ENCODE measurements around the gene WHRN. TPM values are rescaled to one million over a fixed set of nuclear protein-coding genes. Genes with fewer than 3 reads are reported as not detected.

WHRN gene
- total RNA-seq (0.89 TPM), polyA plus RNA-seq (ENCODE audit: insufficient read depth in 1 of 8, insufficient read length in 8 of 8, low replicate concordance in 1 of 8) (1 to 10 TPM; 2.0 to 5.5 (median 3.5) TPM)
- long read RNA-seq, donor 1, result 0 reads
- long read RNA-seq, donor 2, result 0 reads
- long read RNA-seq, donor 3, partial matches to known transcripts, result 0 of 1 reads
- long read RNA-seq, donor 3, other reads (novel, unspliced or antisense), result 0 of 1 reads
- long read RNA-seq, donor 4, result 0 reads
- long read RNA-seq, donor 5, partial matches to known transcripts, result 0 of 2 reads
- long read RNA-seq, donor 5, other reads (novel, unspliced or antisense), result 0 of 2 reads
- long read RNA-seq, donor 6, result 0 reads
- long read RNA-seq, donor 7, result 0 reads
- long read RNA-seq, donor 8, result 0 reads
- long read RNA-seq, donor 9, result 0 reads
- long read RNA-seq, donor 10, result 0 reads
- long read RNA-seq, donor 11, result 0 reads

DNA sequence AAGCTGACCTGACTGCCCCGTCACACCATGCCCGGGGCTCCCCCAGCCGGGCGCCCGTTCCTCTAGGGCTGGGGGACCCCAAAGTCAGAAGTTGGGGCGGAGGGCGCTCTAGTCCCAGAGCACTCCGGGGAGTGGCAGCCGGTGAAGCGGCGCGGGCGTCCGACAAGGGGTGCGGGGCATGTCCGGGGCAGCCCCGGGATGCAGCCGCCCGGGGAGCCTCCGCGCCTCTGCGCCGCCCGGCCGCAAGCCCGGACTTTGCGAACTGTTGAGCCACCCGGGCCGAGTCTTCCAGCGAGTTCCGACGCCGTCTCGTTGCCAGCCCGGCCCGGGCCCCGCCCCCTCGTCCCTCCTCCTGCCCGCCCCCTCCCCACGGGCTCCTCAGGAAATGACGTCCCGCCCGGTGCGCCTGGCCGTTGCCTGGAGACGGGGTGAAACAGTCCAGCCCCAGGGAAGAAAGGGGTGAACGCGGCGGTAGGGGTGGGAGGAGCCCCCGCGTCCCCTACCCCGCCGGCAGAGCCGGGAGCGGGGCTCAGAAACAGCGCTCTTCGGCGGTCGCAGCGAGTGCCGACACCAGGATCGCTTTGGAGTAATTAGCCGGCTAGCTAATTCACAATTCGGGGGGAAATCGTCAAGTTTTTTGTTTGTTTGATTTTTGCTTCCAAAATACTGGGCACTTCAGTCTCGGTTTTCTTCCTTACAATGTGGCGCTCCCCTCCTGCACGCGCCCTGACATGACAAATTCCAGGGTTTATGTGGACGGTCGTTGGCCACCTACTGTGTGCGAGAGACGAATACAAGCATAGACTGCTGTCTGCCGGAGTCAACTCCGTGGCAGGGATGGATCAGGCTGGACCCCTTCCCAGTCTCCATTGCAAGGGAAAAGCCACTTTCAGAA is at the start of gene WHRN:
Gene WHRN, minus strand, starts transcription at position 287 of the 895 bp plus-strand sequence. CDS start 672 bp downstream, outside the sequence.
- Histone ChIP-seq H3K4me1 (ENCODE audit: control insufficient read depth, insufficient read depth, low read length) (peaks cover 20% of the 10 kb centered on the region), H3K9me3 (replicated peaks; ENCODE audit: control insufficient read depth, low read depth, low read length) (no peaks in the 10 kb centered on the region), H3K36me3 (ENCODE audit: control insufficient read depth, insufficient read depth, low read length) (no peaks in the 10 kb centered on the region), H3K27ac (ENCODE audit: low read length) (peak within 1 kb of the TSS; percentile 47), H3K4me3 (ENCODE audit: low read length) (peak within 1 kb of the TSS; percentile 68), H3K27me3 (ENCODE audit: control insufficient read depth, insufficient read depth, low read length) (peaks cover 38% of the 10 kb centered on the region)
- under 1% methylated on average over 52 of the region's 75 CpGs for WGBS (ENCODE audit: insufficient coverage)
- peak; percentile 97 for DNase-seq

DNA sequence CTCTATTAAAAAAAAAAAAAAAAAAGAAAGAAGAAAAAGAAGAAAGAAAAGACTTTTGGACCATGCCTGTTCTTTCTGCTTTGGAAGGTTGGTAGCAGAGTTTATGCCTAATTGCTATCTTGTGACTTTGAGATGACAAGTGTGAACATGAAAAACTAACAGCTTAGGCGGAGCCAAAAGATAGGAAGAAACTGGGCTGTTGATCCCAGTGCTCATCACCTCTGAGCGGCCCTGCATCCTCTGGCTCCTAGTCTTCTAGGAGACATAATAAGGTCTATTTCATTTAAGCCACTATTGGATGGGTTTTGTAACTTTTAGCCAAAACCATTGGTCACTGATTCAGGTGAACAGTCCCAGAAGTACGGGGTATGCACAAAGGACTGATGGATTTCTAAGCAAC is 47.9 kb upstream of the WHRN start:
- Histone ChIP-seq H3K27ac (ENCODE audit: low read length) (no peak overlapping the region), H3K4me1 (ENCODE audit: control insufficient read depth, insufficient read depth, low read length) (no peaks in the 10 kb centered on the region), H3K36me3 (ENCODE audit: control insufficient read depth, insufficient read depth, low read length) (no peaks in the 10 kb centered on the region), H3K9me3 (replicated peaks; ENCODE audit: control insufficient read depth, low read depth, low read length) (no peaks in the 10 kb centered on the region), H3K4me3 (ENCODE audit: low read length) (no peak overlapping the region), H3K27me3 (ENCODE audit: control insufficient read depth, insufficient read depth, low read length) (peaks cover 3% of the 10 kb centered on the region)
- WGBS (ENCODE audit: insufficient coverage), result 86% methylated on average over 2 of the region's 3 CpGs
- DNase-seq, result no peak

DNA sequence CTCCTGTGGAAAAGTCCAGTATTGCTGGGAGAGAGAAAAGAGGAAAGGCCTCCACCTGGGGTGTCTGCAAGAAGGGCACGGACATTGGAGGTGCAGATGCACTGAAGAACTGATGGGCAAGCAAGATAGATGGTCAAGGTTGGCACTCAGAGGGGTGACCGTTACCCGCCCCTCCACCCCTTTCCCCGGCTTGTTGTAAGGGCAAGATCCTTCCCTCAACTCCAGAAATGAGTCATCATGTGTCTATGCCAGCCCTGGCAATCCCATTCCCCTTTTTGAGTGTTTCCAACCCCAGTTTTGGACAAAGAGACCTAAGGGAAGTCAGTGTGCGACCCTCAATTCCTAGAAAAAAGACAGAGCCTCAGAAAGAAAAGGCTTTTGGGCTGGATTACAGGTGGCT is 47.4 kb upstream of the WHRN start:
- H3K4me1 ChIP-seq (ENCODE audit: control insufficient read depth, insufficient read depth, low read length), result no peaks in the 10 kb centered on the region
- 100% methylated on average over 2 of the region's 5 CpGs for WGBS (ENCODE audit: insufficient coverage)
- no peaks in the 10 kb centered on the region for H3K9me3 ChIP-seq (replicated peaks; ENCODE audit: control insufficient read depth, low read depth, low read length)
- no peak overlapping the region for H3K4me3 ChIP-seq (ENCODE audit: low read length)
- peaks cover 8% of the 10 kb centered on the region for H3K27me3 ChIP-seq (ENCODE audit: control insufficient read depth, insufficient read depth, low read length)
- DNase-seq, result no peak
- no peaks in the 10 kb centered on the region for H3K36me3 ChIP-seq (ENCODE audit: control insufficient read depth, insufficient read depth, low read length)
- H3K27ac ChIP-seq (ENCODE audit: low read length), result no peak overlapping the region

DNA sequence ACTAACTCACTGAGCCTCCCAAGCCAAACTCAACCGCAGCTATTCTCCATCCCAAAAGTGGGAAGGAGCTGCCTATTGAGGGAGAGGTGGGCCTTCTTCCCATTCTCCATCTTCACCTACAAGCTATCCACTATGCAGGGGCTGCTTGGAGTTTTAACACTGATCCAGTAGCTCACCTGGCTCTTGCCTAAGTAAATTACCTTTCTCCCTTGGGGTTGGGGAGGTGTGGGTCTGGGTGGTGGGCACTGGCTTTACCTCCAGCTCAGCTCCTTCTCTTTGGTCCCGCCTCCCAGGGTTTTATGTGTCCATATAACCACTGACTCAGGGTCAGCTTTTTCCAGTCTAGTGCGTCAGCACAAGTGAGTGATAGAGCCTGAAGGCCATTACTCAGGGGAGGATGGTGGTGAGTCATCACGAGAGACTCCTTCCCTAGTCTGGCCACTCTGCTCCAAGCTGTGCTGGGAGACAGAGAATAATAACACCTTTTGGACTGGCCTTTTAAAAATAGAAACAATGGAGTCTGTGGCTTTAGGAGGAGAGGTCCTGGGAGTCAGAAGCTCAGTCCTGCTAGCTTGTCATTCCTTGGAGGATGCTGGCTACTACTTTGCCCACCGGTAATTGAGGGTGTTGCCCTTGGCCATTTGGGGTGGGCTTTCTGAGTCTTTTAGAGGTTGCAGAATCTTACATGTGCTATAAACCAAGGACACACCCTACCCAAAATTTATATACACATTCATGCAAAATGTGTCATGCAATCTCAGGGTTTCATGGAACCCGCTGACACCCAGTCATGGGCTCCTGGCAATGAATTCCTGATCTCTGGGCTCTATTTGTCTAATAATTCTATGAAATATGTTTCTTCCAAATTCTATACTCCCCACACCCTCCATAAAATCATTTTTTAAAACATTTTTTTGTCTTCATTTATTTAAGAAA is 46.7 kb upstream of the WHRN start:
- WGBS (ENCODE audit: insufficient coverage), result no CpG with 5 or more reads among the region's 6 CpGs
- no peaks in the 10 kb centered on the region for H3K4me1 ChIP-seq (ENCODE audit: control insufficient read depth, insufficient read depth, low read length)
- H3K4me3 ChIP-seq (ENCODE audit: low read length), result no peak overlapping the region
- peaks cover 8% of the 10 kb centered on the region for H3K27me3 ChIP-seq (ENCODE audit: control insufficient read depth, insufficient read depth, low read length)
- H3K27ac ChIP-seq (ENCODE audit: low read length), result no peak overlapping the region
- DNase-seq, result peak; percentile 5
- no peaks in the 10 kb centered on the region for H3K36me3 ChIP-seq (ENCODE audit: control insufficient read depth, insufficient read depth, low read length)
- no peaks in the 10 kb centered on the region for H3K9me3 ChIP-seq (replicated peaks; ENCODE audit: control insufficient read depth, low read depth, low read length)

DNA sequence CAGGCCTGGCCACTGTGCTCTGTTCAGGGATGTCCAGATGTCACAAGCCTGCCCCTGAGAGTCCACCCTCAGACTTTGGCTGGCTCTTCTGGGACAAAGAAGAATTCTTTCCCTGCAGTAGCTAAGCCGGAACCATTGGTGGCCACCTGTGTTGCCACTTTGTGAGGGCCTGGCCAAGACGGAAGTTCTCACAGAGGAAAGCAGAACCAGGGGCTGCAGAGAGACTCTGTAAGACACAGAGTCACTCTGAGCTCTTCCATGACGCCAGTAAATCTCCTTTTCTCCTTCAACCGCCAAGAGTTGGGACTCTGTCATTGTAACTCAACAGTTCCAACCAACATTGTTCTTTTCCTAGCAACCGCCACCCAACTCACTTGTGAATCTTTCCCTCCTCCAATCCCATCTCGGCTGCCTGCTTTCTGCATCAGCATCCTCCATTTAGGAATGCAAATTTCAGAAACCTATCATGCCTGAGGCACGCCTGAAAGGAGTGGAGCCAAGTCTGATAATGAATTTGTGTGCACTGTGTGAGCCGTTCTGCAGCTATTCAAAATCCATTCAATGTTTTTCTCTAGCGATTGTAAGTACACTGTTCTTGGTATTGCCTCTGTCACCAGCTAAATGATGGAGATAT is 44.5 kb upstream of the WHRN start:
- WGBS (ENCODE audit: insufficient coverage), result 59% methylated on average over 7 of the region's 9 CpGs
- H3K27me3 ChIP-seq (ENCODE audit: control insufficient read depth, insufficient read depth, low read length), result peaks cover 11% of the 10 kb centered on the region
- H3K9me3 ChIP-seq (replicated peaks; ENCODE audit: control insufficient read depth, low read depth, low read length), result no peaks in the 10 kb centered on the region
- DNase-seq, result peak; percentile 17
- no peak overlapping the region for H3K4me3 ChIP-seq (ENCODE audit: low read length)
- no peak overlapping the region for H3K27ac ChIP-seq (ENCODE audit: low read length)
- H3K36me3 ChIP-seq (ENCODE audit: control insufficient read depth, insufficient read depth, low read length), result no peaks in the 10 kb centered on the region
- no peaks in the 10 kb centered on the region for H3K4me1 ChIP-seq (ENCODE audit: control insufficient read depth, insufficient read depth, low read length)

DNA sequence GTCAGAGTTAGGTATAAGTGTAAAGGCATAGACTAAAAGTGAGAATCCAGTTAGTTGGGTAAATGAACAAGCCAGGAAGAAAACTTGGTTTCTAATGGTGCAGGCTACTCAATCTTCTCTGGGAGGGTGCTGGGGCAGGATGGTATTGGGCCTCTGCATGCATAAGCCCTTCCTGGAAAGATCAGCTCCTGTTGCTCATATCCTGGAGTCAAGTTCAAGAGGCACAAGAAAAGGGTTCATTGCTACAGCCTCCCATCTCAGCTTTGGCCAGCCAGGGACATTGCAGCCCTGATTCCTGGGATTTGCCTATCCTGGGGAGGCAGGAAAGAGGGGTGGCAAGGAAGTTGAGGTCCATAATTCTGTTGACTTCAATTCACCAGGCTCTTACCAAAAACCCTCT is 41.6 kb upstream of the WHRN start:
- H3K9me3 ChIP-seq (replicated peaks; ENCODE audit: control insufficient read depth, low read depth, low read length), result no peaks in the 10 kb centered on the region
- no peak overlapping the region for H3K27ac ChIP-seq (ENCODE audit: low read length)
- H3K27me3 ChIP-seq (ENCODE audit: control insufficient read depth, insufficient read depth, low read length), result peaks cover 13% of the 10 kb centered on the region
- no peak for DNase-seq
- no peak overlapping the region for H3K4me3 ChIP-seq (ENCODE audit: low read length)
- no peaks in the 10 kb centered on the region for H3K36me3 ChIP-seq (ENCODE audit: control insufficient read depth, insufficient read depth, low read length)
- no peaks in the 10 kb centered on the region for H3K4me1 ChIP-seq (ENCODE audit: control insufficient read depth, insufficient read depth, low read length)

DNA sequence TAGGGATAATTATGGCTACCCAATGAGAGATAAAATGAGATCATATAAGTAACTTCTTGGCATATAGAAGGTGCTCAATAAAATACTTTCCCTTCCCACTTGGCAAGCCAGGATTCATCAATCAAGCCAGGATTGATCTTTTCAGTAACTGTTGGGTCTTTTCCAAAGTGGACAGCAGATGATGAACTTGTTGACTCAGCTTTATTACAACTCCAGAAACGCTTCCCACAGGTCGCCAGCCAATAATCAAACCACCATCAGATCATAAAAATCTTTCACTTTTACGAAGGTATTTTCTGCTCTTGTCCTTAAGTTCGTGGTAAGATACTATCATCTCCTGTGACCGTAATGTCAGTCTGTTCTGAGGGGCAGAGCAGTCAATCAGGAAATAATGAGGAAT is 39.8 kb upstream of the WHRN start:
- Histone ChIP-seq H3K27me3 (ENCODE audit: control insufficient read depth, insufficient read depth, low read length) (peaks cover 13% of the 10 kb centered on the region), H3K4me1 (ENCODE audit: control insufficient read depth, insufficient read depth, low read length) (no peaks in the 10 kb centered on the region), H3K27ac (ENCODE audit: low read length) (no peak overlapping the region), H3K36me3 (ENCODE audit: control insufficient read depth, insufficient read depth, low read length) (no peaks in the 10 kb centered on the region), H3K4me3 (ENCODE audit: low read length) (no peak overlapping the region), H3K9me3 (replicated peaks; ENCODE audit: control insufficient read depth, low read depth, low read length) (no peaks in the 10 kb centered on the region)
- DNase-seq, result no peak
- WGBS (ENCODE audit: insufficient coverage), result 55% methylated on average over 3 of the region's 5 CpGs

DNA sequence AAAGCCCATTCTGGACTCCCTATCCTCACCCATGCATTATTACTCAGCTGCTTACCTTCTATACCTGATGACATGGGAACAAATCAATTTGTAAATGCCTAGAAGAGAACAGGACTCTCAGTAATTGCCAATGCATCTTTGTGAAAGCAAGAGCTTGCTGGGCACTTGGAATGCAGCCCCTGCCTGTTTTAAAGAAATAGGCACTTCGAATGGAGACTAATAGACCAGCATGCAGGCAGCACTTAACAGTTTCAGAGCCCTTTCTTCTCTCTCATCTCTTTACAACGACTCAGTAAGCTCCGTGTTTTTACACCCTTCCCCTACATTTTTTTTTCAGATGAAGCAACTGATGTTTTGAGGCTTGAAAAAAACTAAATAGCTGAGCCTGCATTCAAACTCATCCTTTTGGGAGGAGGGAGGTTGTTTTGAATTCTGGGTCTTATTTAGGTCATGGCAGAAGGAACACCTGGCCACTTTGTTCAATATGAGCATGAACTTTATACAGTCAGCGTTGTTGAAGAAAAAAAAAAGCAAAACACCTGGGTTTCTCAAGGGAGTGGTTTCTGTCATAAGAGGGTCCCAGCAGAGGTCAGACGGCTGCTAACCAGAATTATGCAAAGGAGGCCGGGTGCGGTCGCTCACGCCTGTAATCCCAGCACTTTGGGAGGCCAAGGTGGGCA is 34.6 kb upstream of the WHRN start:
- no peak for DNase-seq
- Histone ChIP-seq H3K4me1 (ENCODE audit: control insufficient read depth, insufficient read depth, low read length) (no peaks in the 10 kb centered on the region), H3K27ac (ENCODE audit: low read length) (no peak overlapping the region), H3K4me3 (ENCODE audit: low read length) (no peak overlapping the region), H3K27me3 (ENCODE audit: control insufficient read depth, insufficient read depth, low read length) (peaks cover 3% of the 10 kb centered on the region), H3K9me3 (replicated peaks; ENCODE audit: control insufficient read depth, low read depth, low read length) (no peaks in the 10 kb centered on the region), H3K36me3 (ENCODE audit: control insufficient read depth, insufficient read depth, low read length) (no peaks in the 10 kb centered on the region)
- WGBS (ENCODE audit: insufficient coverage), result 54% methylated on average over 3 of the region's 9 CpGs

DNA sequence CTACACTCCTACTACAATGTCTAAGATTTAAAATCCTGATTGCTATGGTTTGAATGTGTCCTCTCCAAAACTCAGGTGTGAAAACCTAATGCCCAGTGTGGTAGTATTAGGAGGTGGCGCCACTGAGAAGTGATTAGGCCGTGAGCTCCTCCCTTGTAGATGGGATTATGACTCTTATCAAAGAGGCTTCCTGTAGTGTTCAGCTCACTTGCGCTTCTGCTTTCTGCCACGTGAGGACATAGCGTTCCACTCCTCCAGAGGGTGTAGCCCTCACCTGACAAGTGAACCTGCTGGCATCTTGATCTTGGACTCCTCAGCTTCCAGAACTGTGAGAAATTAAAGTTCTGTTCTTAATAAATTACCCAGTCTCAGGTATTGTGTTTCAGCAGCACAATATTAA is 33.0 kb upstream of the WHRN start:
- 26% methylated on average over 3 of the region's 5 CpGs for WGBS (ENCODE audit: insufficient coverage)
- no peak overlapping the region for H3K27ac ChIP-seq (ENCODE audit: low read length)

More for the DNA sequence above, 33.0 kb upstream of the WHRN start:
- Histone ChIP-seq H3K4me3 (ENCODE audit: low read length) (no peak overlapping the region), H3K4me1 (ENCODE audit: control insufficient read depth, insufficient read depth, low read length) (no peaks in the 10 kb centered on the region), H3K36me3 (ENCODE audit: control insufficient read depth, insufficient read depth, low read length) (no peaks in the 10 kb centered on the region), H3K27me3 (ENCODE audit: control insufficient read depth, insufficient read depth, low read length) (no peaks in the 10 kb centered on the region), H3K9me3 (replicated peaks; ENCODE audit: control insufficient read depth, low read depth, low read length) (no peaks in the 10 kb centered on the region)
- DNase-seq, result no peak
